ENCODE results near the gene TMEM167B.

DNA sequence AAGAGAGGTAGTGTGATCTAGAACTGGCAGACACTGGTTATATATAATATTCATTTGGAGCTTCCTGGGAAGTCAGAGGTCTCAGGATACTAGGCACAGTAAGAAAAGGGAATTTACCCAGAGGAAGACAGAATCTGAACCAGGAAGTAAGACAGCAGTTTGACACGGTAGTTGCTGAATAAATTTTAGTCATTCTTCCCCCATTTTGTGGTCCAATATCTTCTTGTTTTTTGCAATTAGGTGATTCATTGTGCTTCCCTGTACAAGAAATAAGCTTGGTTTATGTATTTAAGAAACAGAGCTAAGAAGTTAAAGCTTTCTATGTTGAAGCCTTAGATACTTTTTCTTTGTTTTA, 1.3 kb downstream of the TMEM167B start:
- TF ChIP-seq, protein P1, sequence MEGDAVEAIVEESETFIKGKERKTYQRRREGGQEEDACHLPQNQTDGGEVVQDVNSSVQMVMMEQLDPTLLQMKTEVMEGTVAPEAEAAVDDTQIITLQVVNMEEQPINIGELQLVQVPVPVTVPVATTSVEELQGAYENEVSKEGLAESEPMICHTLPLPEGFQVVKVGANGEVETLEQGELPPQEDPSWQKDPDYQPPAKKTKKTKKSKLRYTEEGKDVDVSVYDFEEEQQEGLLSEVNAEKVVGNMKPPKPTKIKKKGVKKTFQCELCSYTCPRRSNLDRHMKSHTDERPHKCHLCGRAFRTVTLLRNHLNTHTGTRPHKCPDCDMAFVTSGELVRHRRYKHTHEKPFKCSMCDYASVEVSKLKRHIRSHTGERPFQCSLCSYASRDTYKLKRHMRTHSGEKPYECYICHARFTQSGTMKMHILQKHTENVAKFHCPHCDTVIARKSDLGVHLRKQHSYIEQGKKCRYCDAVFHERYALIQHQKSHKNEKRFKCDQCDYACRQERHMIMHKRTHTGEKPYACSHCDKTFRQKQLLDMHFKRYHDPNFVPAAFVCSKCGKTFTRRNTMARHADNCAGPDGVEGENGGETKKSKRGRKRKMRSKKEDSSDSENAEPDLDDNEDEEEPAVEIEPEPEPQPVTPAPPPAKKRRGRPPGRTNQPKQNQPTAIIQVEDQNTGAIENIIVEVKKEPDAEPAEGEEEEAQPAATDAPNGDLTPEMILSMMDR (conservative IDR thresholded peaks at IDR 0.05; ENCODE audit: low read depth, low read length): no peak
- TF ChIP-seq EZH2 (IDR thresholded peaks at IDR 0.05; ENCODE audit: borderline replicate concordance, low read depth, low read length, poor library complexity, severe bottlenecking): no peak
